Progenitor cell of endocrine pancreas (in vitro differentiated cells): Measurements from ENCODE around the gene JKAMP. TPM values are rescaled to one million over a fixed set of nuclear protein-coding genes. Genes with fewer than 3 reads are reported as not detected.
A peak's percentile ranks its signal among the peaks of the same experiment; 100 is the strongest.

Experiments
- DNase-seq: peaks from one replicate; pipeline ENCODE4 v3.0.0; 2021; ENCODE audit warnings: low spot score; ENCODE audit not compliant: unreplicated experiment
- H3K27ac Mint-ChIP-seq: 2 replicates; pipeline ENCODE4 v1.8.0; 2021; ENCODE audit warnings: mild to moderate bottlenecking, moderate library complexity, mixed read lengths
- H3K27me3 Mint-ChIP-seq: 2 replicates; pipeline ENCODE4 v1.8.0; 2021; ENCODE audit warnings: mixed read lengths
- H3K36me3 Mint-ChIP-seq: 2 replicates; pipeline ENCODE4 v1.8.0; 2022; ENCODE audit warnings: mixed read lengths; ENCODE audit not compliant: insufficient read depth
- H3K4me1 Mint-ChIP-seq: 2 replicates; pipeline ENCODE4 v1.8.0; 2021; ENCODE audit warnings: low read depth, mixed read lengths
- H3K4me3 Mint-ChIP-seq: 2 replicates; pipeline ENCODE4 v1.8.0; 2021; ENCODE audit warnings: low read depth, mild to moderate bottlenecking, moderate library complexity, mixed read lengths
- H3K9me3 Mint-ChIP-seq: 2 replicates; pipeline ENCODE4 v1.8.0; 2021; ENCODE audit warnings: low read depth, mixed read lengths
- total RNA-seq: library from RNA; stranded (reverse); gene quantifications from 2 replicates; pipeline ENCODE4 v1.2.1, GENCODE V29; 2021
- TF ChIP-seq, protein P1 (sequence below): fragments of 200-600 bp; sonication (generic); IDR thresholded peaks from one replicate; pipeline ENCODE4 v1.5.0; 2021; ENCODE audit warnings: antibody characterized with exemption, mild to moderate bottlenecking; ENCODE audit not compliant: unreplicated experiment

Gene JKAMP
- total RNA-seq, 1 donor from 2014 or later: 55.2 TPM

DNA sequence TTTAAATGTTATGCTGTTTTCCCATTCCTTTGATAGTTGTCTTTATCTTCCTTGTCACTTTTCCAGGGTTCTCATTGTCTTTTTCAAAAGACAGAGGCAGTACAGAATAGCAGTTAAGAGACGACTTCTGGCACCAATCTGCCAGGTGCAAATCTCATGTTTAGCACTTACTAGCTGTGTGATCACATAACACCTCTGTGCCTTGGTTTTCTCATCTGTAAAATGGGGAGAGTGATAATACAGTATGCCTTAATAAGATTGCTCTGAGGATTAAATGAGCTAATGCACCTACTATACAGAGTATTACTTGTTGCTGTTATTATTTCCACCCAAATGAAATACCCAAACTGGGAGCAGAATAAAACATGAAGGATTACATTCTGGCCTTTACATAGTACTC, 23.9 kb upstream of the JKAMP start:
- no peak overlapping the region for H3K27ac Mint-ChIP-seq
- H3K9me3 Mint-ChIP-seq: peaks cover 5% of the 10 kb centered on the region
- peaks cover 2% of the 10 kb centered on the region for H3K4me1 Mint-ChIP-seq
- peaks cover 25% of the 10 kb centered on the region for H3K36me3 Mint-ChIP-seq
- no peak overlapping the region for H3K4me3 Mint-ChIP-seq
- TF ChIP-seq, protein P1, sequence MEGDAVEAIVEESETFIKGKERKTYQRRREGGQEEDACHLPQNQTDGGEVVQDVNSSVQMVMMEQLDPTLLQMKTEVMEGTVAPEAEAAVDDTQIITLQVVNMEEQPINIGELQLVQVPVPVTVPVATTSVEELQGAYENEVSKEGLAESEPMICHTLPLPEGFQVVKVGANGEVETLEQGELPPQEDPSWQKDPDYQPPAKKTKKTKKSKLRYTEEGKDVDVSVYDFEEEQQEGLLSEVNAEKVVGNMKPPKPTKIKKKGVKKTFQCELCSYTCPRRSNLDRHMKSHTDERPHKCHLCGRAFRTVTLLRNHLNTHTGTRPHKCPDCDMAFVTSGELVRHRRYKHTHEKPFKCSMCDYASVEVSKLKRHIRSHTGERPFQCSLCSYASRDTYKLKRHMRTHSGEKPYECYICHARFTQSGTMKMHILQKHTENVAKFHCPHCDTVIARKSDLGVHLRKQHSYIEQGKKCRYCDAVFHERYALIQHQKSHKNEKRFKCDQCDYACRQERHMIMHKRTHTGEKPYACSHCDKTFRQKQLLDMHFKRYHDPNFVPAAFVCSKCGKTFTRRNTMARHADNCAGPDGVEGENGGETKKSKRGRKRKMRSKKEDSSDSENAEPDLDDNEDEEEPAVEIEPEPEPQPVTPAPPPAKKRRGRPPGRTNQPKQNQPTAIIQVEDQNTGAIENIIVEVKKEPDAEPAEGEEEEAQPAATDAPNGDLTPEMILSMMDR: no peak
- DNase-seq: no peak
- peaks cover 16% of the 10 kb centered on the region for H3K27me3 Mint-ChIP-seq

DNA sequence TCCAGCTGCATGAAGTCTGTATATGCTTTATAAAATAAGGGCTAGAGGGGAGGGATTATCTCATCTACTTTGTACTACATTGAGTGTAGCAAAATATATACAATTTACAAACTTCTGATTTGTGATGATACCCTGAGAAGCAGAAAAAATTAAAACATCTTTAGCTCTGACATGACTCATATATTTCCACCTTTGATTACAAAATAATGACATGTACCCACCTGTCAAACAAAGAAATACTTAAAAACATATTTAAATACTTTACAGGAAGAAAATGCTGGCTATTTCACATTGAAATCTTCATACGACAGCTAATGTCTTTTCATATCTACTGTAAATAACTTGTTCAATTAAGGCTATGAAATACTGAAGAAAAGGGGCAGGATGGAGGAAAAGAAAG, 22.4 kb upstream of the JKAMP start:
- Mint-ChIP-seq H3K27ac (no peak overlapping the region), H3K4me3 (no peak overlapping the region), H3K9me3 (peaks cover 5% of the 10 kb centered on the region), H3K27me3 (peaks cover 22% of the 10 kb centered on the region), H3K36me3 (peaks cover 18% of the 10 kb centered on the region), H3K4me1 (peaks cover 4% of the 10 kb centered on the region)
- DNase-seq: no peak
- TF ChIP-seq, protein P1: no peak

DNA sequence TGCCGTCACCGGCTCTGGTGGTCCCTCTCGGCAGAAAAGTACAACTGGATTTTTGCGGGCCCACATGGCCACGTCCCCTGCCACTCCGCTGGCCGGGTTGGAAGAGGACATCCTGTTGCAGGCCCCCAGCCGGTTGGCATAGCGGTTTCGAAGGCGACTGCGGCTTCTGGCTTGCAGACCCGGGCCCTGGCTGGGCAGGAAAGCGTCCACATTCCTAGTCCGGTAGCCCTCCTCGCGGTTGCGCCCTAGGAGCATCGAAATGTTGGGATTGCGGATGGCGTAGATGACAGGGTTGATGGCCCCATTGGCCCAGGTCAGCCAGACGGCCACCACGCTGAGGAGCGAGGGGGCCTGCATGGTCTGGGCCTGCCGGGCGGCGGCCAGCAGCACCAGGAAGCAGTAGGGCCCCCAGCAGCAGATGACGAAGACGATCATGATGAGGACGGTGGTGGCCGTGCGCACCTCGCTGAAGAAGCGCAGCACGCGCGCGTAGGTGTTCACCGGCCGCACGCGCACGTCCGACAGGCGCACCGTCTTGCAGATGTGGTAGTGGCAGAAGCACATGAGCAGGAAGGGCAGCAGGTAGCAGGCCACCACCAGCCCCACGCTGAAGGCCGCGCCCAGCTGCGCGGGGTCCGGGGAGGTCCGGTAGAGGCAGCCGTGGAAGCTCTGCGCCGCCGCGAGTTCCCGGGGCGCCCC, 20.4 kb upstream of the JKAMP start:
- TF ChIP-seq, protein P1: no peak
- peaks cover 10% of the 10 kb centered on the region for H3K36me3 Mint-ChIP-seq
- peak overlapping the region; percentile 75 for H3K27ac Mint-ChIP-seq
- peaks cover 22% of the 10 kb centered on the region for H3K27me3 Mint-ChIP-seq
- H3K4me1 Mint-ChIP-seq: peaks cover 4% of the 10 kb centered on the region
- DNase-seq: no peak
- H3K9me3 Mint-ChIP-seq: no peaks in the 10 kb centered on the region
- H3K4me3 Mint-ChIP-seq: peak overlapping the region; percentile 78

- H3K27ac Mint-ChIP-seq: no peak overlapping the region
- DNase-seq: peak; percentile 67
- peaks cover 22% of the 10 kb centered on the region for H3K27me3 Mint-ChIP-seq
- H3K9me3 Mint-ChIP-seq: no peaks in the 10 kb centered on the region
- H3K36me3 Mint-ChIP-seq: peaks cover 10% of the 10 kb centered on the region
- H3K4me3 Mint-ChIP-seq: peak overlapping the region; percentile 78
- TF ChIP-seq, protein P1: no peak
- peaks cover 4% of the 10 kb centered on the region for H3K4me1 Mint-ChIP-seq
Measured at GRCh38 chr14:59464486-59465315, 19.6 kb upstream of the JKAMP start.

GRCh38 chr14:59465316-59466135, 18.8 kb upstream of the JKAMP start, which contains the start of gene GPR135:
GPR135 (minus strand) TSS chr14:59465380; CDS start chr14:59465226, 154 bp downstream.
- H3K36me3 Mint-ChIP-seq: peaks cover 7% of the 10 kb centered on the region
- peaks cover 4% of the 10 kb centered on the region for H3K4me1 Mint-ChIP-seq
- H3K9me3 Mint-ChIP-seq: no peaks in the 10 kb centered on the region
- no peak for DNase-seq
- TF ChIP-seq, protein P1: no peak
- H3K27me3 Mint-ChIP-seq: peaks cover 22% of the 10 kb centered on the region
- H3K27ac Mint-ChIP-seq: peak within 1 kb of the TSS; percentile 75
- peak within 1 kb of the TSS; percentile 78 for H3K4me3 Mint-ChIP-seq
